ENCODE data around the gene PTK6. TPM values are rescaled to one million over a fixed set of nuclear protein-coding genes. Genes with fewer than 3 reads are reported as not detected.

The PTK6 gene
- total and polyA plus RNA-seq, 2 of the 13 experiments (the other 11 are each of a cell fraction or from before 2014, with no cell fraction given) = 0.08 TPM; not detected in 1

- TF ChIP-seq IRF2 (CRISPR knock-in tag; IDR thresholded peaks at IDR 0.05) (0 out of 2 replicates have a peak, but pooled peaks have one; percentile 23), ZNF550 (CRISPR knock-in tag; IDR thresholded peaks at IDR 0.05; ENCODE audit: borderline replicate concordance) (no peak), AFF4 (CRISPR knock-in tag; IDR thresholded peaks at IDR 0.05) (no peak), DDIT3 (CRISPR knock-in tag; IDR thresholded peaks at IDR 0.05) (no peak), DZIP1 (CRISPR knock-in tag; IDR thresholded peaks at IDR 0.05) (no peak), ZNF430 (CRISPR knock-in tag; IDR thresholded peaks at IDR 0.05) (0 out of 2 replicates have a peak, but pooled peaks have one; percentile 47), ZNF382 (CRISPR knock-in tag; IDR thresholded peaks at IDR 0.05; ENCODE audit: borderline replicate concordance) (no peak), PHF8 (CRISPR knock-in tag; IDR thresholded peaks at IDR 0.05) (no peak), KDM3A (CRISPR knock-in tag; IDR thresholded peaks at IDR 0.05; ENCODE audit: low read depth) (no peak), KDM4B (CRISPR knock-in tag; IDR thresholded peaks at IDR 0.05) (no peak), ELF4 (CRISPR knock-in tag; IDR thresholded peaks at IDR 0.05; ENCODE audit: borderline replicate concordance) (no peak), IKZF1 (IDR thresholded peaks at IDR 0.05) (no peak), MED8 (CRISPR knock-in tag; IDR thresholded peaks at IDR 0.05; ENCODE audit: insufficient replicate concordance) (no peak), ZNF343 (CRISPR knock-in tag; IDR thresholded peaks at IDR 0.05) (no peak), FOXK1 (CRISPR knock-in tag; IDR thresholded peaks at IDR 0.05; ENCODE audit: borderline replicate concordance, low read depth) (0 out of 2 replicates have a peak, but pooled peaks have one; percentile 19), ZKSCAN5 (CRISPR knock-in tag; IDR thresholded peaks at IDR 0.05) (no peak), MEF2D (CRISPR knock-in tag; IDR thresholded peaks at IDR 0.05) (no peak), CSRNP1 (CRISPR knock-in tag; IDR thresholded peaks at IDR 0.05) (peak; percentile 53; the same call in 1 of the 2 replicates), ZMAT5 (CRISPR knock-in tag; IDR thresholded peaks at IDR 0.05; ENCODE audit: borderline replicate concordance, low read depth) (no peak)
Measured at GRCh38 chr20:63577317-63577894, 40.2 kb upstream of the PTK6 start (continued).

Measured in HepG2 (cell line).